ENCODE results near the gene RCOR2.

RCOR2 gene

DNA sequence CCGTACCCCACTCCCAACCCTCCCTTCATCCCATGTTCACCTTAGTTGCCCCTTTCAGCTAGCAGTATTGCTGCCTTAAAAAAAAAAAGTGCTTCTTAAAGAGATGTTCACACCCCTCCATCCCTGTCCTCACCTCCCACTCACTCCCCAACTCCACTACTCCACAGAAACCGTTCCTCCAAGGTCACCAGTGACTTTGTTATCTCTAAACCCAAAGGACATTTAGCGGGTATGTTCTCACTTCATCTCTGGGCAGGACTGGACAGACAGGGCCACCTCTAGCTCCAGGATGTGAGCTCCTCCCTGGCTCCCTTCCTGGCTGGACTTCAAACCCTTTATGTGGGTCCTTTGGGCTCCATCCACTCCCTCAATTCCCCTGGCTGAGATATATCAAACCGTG lies 6.4 kb upstream of the RCOR2 start:
- no peak for DNase-seq

DNA sequence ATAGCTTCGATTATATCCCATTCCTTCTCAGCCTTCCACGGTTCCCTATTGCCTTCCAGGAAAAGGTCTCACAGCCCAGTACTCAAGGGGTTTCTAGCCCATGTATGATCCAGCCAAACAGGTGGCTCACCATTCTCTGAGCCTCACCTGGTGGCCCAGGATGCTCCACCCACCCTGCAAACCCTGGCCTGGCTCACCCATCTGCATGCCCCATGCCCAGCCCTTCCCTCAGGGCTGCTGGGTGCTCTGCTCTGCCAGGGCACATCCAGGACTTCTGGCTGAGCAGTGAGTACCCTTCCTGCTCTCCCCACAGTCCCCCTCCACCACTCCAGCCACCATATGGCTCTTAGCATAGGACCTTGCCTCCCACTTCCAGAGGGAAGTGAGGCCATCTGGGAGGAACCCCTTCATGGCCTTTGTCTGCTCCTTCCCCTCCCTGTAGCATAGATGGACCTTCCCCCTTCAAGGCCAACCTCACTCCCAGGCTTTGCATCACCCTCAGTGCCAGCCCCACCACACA lies 5.8 kb upstream of the RCOR2 start:
- no peak for DNase-seq

DNA sequence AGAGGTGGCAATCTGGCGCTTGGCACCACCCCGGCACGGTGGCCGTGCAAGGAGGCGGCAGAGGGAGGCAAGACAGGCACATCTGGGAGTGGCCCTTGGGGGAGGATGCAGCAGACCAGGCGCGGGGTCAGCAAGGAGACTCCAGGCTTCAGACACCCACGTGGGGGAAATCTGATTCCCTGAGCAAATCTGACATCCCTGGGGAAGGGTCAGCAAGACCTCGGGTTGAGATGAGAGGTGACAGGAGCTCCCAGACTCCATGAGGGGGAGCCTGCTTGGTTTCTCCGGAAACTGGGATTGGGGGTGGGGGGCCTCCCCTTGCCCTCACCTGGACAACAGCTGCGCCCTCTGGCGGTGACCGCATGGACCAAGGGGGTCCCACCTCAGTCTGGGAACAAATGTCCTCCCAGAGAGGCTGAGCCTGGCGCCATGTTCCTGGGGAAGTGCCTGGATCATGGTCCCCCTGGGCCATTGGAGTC lies 4.0 kb upstream of the RCOR2 start:
- no peak for DNase-seq

DNA sequence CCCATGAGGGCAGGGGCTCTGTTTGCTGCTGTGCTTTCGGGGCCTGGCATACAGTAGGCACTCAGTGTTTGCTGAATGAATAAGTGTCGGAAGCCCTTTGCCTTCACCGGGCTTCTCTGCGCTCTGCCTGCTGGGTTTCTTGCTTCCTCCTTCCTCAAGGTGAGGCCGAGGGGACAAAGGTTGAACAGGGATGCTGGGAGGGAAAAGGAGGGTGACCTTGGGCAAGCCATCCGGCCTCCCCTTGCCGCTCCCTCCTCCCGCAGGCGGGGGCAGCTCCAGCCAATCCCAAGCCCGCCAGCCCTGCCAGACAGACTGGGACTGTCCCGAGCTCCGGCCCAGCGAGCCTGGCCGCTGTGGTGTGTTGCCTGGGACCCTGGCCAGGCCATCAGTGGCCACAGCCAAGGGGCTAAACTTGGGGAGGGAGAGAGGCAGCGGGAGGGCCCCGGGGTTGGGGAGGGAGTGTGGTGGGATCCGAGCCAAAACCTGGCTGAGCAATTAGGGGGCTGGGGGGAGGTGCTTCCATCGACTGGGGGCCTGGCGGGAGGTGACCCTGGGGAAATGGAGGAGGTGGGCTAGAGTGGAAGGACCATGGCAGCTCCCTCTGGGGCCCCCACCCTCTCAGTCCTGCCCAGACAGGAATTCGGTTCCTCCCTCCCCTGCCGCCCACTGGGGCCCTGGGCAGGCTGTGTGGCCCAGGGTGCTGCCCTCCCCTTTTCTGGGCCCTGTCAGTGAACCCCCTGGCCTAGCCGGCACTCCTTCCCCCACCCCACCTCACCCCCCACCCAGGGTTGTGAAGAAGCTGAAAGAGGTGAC lies 3.4 kb upstream of the RCOR2 start:
- DNase-seq: peak in 51 of 56 donors; percentile 28 to 91 (median 71)

DNA sequence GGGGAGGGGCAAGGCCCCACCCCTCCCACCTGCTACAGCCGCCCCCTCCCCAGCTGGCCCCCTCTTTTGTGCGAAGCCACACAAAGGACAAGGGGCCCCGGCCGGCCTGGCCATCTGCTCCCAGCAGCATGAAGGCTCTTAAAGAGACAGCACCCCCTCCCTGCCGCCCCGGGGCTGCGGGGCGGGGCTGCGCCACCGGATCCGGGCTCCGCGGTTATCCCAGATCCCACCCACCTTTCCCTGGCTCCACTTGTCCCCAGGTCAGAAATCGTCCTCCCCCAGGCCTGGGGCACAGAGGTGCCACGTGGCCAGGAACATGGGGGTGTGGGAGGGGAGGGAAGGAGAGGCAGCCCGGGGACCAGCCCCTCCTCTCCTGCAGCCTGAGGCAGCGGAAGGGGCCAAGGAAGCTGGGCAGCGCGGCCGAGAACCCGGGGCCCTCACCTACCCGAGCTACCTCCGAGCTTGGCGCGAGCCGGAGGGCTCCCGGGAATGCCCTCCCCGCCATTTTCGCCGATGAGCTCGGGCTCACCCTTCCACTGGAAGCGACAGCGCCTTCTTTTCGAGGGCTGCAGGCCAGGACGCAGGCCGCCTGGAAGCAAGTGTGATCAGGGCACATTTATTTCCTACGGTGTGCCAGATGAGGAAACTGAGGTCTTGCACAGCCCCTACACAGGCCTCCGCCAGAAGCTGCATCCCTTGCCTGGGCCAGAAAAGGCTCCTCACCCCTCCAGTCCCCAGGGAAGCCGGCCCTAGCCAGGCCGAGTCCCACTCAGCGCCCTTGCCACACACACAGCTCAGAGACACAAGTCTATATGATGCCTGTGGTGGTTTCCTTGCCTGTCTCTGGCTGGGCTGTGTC lies 2.5 kb upstream of the RCOR2 start:
- DNase-seq: peak in 32 of 56 donors; percentile 20 to 84 (median 58)

DNA sequence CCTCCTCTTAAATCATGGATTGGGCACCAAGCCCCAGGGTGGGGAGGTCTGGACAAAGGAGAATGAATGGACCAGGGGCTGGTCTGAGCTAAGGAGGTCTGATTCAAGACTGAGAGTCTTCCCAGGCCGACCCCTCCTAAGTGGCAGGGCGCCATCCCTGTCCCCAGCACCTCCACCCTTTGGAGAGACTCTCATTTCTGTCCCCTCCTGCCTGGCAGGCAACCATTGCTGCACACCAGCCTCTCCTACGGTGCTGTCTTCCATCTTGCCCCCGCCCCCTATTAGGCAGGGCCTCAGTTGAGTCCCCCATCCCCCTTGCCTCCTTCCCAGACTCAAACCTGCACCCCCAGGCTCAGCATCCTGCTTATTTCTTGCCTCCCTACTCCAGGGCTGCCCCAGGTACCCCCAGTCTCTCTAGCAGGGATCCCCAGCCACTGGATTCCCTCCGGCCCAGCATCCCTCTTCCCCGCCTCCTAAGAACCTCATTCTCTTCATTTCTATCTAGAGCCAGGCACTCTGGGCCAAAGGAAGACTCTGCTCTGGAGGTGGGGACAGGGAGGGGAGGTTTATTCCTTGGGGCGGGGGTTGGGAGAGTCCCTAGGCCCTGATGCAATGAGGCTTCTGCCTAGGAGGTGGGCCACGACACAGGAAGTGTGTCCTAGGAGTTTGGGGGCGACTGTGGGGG lies 1.7 kb upstream of the RCOR2 start:
- peak in 3 of 56 donors; percentile 25 to 46 (median 39) for DNase-seq

DNA sequence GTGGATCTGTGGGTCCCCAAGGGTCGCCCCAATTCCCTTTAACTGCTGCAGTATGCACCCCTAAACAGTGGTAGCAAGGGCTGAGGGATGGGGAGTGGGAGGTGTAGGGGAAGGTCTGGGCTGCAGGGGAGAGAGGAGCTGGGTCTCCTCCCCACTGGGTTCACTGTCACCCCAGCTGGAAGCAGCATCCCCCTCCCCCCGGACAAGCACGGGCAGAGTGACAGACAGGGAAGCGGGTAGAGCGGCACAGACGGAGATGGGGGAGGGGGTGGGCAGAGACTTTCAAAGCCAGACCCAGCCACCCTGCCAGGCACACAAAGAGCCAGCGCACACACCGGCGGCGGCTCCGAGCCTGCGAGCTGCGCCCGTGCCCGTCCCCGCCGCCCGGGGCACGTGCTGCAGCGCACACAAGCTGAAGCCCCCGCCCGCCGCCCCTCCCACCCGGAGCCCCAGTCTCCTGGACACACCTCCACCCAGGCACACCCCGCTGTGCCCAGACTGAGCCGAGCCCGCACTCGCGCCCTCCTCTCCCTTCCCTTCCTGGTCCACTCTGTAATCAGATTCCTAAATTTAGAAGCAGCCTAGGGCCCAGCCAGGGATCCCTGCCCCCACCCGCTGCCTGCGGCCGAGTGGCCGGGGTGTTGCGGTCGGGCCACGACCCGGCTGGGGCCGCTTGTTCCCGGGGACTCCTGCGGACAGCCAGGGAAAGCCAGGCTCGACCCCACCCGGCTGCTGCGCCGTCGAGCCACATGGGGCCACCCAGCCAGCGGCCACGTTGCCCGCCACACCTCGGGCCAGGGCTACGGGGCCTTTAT lies 935 bp upstream of the RCOR2 start:
- peak in 54 of 56 donors; percentile 22 to 86 (median 71) for DNase-seq

DNA sequence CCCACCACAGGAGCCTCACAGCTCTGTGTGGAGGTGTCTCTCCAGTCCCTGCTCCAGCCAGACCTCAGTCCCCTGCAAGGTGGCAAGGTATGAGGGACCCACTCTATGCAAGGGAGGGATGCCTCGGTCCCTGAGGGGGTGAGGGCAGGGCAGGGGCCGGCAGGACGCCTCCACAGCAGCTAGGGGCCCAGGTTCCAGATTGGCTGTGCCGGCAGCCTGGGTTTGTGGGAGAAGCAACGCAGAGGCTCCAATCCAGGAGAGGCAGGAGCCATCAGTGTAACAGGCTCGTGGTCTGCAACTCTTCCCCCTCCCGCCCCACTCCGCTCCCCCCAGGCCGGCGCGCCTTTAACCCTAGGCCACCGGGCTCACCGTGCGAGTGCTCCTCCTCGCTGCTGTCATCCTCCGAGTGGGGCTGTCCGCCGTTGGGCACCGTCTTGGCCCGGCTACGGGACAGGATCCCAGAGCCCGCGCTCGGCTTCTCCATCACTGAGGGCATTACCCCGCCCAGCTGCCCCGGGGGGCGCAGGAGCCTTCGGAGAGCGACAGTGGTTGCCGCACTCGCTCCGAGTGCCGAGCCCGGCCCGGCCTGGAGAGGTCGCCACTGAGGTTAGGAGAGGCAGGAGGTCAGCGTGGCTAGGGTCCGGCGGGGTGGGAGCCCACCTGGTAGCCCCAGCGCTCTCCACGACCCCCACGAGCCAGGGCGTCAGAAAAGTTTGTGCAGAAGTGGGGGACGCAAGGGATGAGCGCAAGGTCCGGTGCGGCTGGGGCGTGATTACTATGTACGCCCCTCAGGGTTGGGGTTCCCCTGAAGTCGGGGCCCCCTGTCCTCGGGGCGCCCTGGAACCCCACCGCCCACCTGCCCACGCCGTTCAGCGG lies 765 bp downstream of the RCOR2 start:
- peak in 21 of 56 donors; percentile 19 to 66 (median 45) for DNase-seq

DNA sequence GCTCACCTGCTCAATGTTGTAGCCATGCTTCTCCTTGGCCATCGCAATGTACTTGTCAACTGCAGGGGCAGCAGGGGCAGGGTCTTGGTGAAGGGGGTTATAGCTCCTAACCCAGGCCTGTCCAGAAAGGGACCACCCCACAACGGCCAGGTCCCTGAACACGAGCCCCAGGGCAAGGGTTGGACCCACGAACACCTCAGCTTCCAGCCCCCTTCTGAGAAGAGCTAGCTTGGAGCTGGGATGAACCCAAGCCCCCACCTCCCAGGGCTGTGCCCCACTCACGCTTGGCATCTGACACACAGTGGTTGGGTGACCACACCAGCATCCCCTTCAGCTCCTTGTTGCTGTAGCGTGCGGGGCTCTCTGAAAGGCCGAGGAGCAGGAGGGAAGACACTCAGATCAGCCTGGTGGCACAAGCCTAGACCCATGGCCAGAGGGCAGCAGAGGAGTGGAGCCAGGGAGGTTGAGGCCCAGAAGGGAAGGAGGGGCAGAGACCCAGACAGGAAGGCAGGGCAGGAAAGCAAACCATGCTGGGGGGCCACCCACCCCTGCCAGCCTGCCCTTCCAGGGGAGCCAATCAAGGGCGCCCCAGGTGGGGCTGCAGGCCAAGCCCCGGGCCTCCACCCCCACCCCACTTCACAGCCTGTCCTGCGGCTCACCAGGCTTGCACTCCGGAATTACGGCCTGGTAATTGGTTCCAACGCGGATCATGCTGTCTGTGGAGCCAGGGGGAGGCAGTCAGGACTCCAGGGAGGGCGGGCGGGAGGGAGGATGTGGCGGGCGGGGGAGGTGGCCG lies 1.9 kb downstream of the RCOR2 start:
- DNase-seq: peak in 1 of 56 donors; percentile 30

DNA sequence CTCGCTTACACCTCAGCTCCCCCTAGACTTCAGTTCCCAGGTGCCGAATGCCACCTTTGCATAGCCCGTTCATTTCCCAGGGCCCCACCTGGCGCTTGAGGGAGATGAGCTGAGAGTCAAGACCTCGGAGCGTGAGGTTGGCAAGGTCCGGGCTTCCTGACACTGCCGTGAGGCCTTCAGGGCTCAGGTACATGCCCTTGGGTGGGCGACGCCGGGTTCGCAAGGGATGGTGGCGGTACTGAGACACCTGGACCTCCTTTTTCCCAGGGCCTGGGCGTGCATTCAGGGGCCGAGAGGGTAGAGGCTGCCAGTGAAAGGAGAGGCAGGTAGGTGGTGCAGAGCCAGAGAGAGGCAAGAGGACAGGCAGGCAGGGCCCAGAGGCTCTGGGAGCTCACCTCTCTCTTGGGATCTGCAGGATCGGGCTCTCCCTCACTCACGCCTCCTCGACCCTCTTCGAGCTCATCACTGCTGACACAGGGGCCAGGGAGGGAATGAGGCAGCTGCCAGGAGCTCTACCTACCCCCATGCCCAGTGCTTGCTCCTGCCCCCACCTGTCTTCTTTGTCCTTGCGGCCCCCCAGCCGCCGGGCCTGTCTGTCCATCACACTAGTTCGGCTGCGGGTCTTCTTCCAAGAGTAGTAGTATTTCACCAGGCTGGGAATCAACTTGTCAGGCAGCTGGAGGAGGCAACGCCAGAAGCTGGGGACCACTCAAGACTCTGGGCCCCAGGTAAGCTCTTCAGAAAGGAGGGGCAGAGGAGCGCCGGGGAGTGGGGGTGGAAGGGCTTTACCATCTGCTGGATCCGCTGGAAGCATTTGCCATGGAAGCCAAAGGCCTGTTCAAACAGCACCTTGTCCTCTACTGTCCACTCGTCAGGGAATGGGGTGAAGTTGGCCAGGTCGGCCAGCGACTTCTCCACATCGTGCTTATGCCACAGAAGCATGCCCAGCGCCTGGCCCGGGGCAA lies 2.8 kb downstream of the RCOR2 start:
- no peak for DNase-seq

DNA sequence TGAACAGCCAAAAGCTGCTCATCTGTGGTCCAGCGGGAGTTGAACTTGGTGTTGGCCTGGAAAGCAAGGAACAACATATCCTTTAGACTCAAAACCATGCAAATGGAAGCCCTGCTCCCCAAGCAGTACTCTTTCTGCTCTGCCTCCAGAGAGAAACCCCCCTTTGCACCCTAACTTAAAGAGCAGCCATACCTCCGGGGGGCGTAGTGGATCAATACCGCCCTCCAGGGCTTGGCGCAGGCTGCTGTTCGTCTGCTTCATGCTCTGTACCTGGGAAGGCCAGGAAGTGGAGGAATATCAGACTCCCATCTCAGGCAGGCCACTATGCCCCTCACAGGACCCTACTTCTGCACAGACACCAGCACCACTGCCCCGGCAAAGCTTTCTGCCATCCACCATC lies 4.3 kb downstream of the RCOR2 start:
- DNase-seq: no peak

DNA sequence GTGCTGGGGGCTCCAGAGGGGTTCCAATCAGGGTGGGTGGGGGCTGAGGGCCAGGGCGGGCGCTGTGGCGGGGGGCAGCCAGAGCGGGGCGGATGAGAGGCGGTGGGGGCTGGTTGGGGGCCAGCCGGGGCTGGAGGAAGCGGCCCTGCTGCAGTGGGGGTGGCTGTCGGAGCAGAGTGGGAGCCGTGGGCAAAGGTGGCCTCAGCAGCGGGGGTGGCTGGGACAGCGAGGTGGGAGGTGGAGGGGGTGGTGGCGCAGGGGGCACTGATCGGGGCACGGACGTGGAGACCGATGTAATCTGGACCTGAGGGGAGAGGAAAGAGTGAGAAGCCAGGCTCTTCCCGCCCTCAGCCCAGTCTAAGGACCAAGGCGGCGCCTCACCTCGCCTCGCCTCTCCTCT lies 5.1 kb downstream of the RCOR2 start:
- no peak for DNase-seq

DNA sequence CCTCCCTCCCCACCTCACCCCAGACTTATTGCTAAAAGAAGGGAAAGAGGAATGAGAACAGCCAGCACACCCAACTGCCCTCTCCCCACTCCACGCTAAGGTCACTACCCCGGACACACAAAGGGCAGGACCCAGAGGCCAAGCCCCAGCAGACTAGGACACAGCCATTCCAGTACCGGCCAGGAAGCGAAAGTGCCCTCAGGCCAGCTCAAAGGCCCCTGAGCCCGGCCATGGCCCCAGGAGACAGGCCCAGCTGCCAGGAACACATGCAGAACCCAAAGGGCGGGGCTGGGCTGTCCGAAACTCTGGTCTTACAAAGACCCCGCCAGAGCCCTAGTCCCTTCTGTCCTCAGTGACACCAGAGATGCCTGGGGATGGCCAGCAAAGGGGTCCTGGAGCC lies 5.5 kb downstream of the RCOR2 start:
- no peak for DNase-seq

DNA sequence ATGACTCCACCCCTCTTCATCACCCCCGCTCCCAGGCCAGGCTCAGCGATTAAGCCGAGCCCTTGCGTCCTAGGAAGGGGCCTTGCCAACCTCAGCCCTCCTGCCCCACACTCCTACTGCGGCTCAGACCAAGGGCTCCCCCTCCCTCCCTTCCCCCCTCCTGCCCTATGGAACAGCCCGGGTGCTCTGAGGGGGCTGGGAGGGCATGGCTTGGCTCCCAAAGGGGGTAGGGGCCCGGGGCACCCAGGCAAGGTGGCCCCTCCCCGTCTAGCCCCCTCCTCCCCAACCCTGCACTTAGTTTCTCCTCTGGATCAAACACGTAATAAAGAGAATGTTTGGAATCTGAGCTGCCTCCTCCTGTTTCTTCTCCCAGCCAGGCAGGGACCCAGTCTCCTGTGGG lies 6.3 kb downstream of the RCOR2 start:
- no peak for DNase-seq

DNA sequence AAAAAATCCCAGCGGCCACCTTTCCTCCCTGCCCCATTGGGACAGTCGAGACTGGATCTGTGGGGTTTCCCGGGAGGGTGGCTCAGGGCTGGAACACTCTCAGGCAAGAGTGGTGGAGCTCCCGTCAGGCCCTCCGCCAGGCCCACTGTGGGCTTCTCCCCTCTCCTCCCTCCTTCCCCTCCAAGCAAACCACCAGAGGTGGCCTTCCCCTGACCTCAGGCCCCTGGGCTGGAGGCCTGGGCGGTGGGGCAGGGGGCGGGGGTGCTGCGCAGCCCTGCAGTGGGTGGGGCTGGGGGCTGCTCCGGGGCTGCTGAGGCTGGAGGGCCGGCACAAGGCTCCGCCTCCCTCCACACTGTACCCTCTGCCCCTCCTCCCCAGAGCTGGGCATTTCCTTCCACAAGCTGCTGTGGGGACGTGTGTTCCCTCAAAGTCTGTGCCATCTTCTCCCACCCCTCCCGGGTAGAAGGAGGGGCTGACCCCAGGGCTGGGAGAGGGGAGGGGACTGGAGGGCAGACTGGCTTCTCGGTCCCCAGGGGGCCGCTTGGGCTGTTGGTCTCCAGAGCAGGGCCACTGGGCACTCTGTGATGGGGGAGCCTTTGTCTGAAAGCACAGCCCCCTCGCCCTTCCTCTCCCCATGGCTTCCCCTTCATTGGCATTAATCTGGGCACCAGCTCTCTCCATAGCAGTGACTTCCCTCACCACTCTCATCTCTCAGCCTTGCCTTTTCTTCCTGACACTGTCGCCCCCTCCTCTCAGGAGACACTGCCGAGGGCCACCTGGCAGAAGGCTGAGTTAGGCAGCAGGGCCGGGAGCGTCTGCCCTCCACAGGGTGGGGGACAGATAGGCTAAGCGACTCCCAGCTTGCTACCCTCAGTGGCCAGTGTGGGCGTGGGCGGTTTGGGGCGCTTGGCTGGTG lies 7.1 kb downstream of the RCOR2 start:
- DNase-seq: no peak

Measured in amygdala (tissue), 56 donors.